ENCODE results near the gene LRRC36.
A peak's percentile ranks its signal among the peaks of the same experiment; 100 is the strongest.

Gene LRRC36

DNA sequence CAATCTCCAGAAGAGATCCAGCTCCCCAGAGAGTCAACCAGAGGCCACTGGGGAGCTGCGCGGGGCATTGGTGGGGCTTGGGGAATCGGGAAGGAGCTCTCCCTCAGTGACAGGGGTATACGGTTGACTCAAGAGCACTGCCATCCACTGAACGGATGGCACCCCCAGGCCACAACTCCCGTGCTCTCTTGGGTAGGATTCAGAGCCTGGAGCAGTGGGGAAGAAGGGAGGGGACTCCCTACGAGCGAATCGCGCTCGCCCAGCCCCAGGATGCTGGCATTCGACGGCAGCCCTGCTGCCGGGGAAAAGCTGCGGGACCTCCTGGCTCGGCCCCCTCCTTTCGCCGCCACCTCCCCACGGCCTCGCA, 67.2 kb downstream of the LRRC36 start:
- Histone ChIP-seq H3K27me3 (ENCODE audit: low read depth) (no peaks in the 10 kb centered on the region), H3K36me3 (replicated peaks) (no peaks in the 10 kb centered on the region), H3K4me1 (peaks cover 25% of the 10 kb centered on the region), H3K4me3 (peak overlapping the region; percentile 38), H3K9me3 (no peaks in the 10 kb centered on the region)
- no peak for DNase-seq (ENCODE audit: low spot score in 2 of 2)
- in situ Hi-C loops (cut with MboI; ENCODE audit: low sequenced_read_pairs) = no loop called here

DNA sequence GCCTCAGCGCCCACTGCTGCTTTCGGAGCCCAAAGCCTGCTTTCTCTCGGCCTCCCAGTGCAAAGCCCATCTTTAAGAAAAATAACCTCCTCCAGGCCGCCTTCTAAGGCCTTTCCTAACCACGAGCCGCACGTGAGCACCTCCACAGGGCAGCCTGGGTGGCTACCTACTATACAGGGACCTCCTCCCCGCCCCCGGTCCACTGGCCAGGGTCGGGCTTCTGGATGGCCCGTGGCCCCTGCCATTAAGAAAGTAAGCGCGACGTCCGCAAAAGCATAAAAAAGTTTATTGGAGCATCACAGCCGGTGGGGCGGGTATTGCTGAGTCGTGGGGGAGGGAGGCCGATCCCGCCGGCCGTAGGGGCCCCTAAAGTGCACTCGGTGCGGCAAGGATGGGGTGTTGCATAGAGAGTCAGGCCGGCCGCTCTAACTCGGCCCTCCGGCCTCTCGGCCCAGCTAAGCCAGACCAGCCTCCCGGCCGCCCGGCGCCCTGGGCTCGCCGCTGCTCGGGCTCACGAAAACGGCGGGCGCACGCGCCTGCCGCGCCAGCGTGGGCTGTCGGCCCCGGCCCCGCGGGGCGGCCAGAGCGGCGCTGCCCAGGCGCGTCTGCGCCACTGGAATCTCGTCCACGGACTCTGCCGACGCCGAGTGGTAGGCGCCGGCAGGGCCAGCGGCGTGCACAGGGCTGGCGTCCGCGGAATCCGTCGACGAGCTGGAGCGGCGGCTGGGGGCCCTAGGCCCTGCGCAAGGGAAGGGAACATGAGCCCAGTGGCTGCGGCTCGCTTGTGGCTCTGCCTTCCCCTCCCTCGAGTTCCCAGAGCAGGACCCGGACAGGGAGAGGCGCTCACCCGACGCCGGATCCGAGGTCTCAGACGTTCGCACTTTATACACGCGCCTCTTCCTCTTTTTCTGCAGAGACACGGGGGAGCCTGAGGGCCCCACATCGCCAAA, 67.8 kb downstream of the LRRC36 start:
- peaks cover 25% of the 10 kb centered on the region for H3K4me1 ChIP-seq
- no peaks in the 10 kb centered on the region for H3K9me3 ChIP-seq
- DNase-seq (ENCODE audit: low spot score in 2 of 2) = no peak
- in situ Hi-C loops (cut with MboI; ENCODE audit: low sequenced_read_pairs) = no loop called here
- H3K36me3 ChIP-seq (replicated peaks) = no peaks in the 10 kb centered on the region
- no peak overlapping the region; the same call in 1 of the 2 replicates for H3K4me3 ChIP-seq
- H3K27me3 ChIP-seq (ENCODE audit: low read depth) = no peaks in the 10 kb centered on the region

DNA sequence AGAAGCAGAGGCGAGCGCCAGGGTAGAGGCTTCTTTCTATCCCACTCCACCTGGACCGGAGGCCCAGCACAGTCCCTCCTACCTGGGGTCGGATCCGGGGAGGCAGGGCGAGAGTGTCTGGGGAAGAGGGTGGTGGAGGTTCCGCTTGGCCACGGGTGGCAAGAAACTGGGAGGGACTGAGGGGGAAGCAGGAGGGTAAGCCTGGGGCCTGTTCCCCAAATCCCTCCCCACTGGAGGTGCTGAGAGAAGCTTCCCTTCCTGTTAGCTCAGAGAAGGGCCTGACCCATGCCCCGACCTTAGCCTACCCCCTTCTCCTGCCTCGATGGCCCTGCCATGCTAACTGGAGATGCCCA, 68.5 kb downstream of the LRRC36 start:
- H3K9me3 ChIP-seq = no peaks in the 10 kb centered on the region
- in situ Hi-C loops (cut with MboI; ENCODE audit: low sequenced_read_pairs) = no loop called here
- peaks cover 25% of the 10 kb centered on the region for H3K4me1 ChIP-seq
- no peak overlapping the region for H3K4me3 ChIP-seq
- no peak for DNase-seq (ENCODE audit: low spot score in 2 of 2)
- H3K36me3 ChIP-seq (replicated peaks) = no peaks in the 10 kb centered on the region
- H3K27me3 ChIP-seq (ENCODE audit: low read depth) = no peaks in the 10 kb centered on the region

DNA sequence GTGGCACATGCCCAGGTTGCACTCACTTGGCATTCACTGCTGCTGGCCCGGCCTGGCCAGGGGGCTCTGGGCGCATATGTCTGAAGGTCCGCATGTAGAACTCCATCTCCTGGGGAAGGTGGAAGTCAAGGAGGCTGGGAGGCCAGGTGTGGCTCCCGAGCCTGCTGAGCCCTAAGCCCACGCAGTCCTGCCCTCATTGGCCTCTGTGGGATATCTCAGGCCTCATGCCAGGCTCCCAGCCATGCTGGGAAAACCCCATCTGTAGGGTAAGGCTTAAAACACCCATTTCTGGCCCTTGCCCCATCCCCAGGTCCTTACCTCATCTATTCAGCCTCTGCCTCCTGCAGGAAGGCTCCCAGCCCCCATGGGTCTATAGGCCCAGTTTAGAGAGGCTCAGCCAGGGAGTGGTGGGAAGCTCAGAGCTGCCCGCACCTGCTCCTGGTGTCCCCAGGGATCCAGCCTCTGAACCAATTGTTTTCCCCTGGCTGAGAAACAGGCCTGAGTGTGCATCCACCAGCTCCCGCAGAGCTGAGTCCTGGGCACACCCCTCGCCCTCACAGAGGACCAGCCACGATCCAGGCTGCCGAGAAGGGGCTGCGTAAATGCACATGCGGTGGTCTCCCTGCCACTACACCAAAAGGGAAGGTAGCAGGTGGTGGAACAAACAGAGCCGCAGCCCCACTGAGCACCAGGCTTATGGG, 69.0 kb downstream of the LRRC36 start:
- Histone ChIP-seq H3K36me3 (replicated peaks) (no peaks in the 10 kb centered on the region), H3K4me1 (peaks cover 25% of the 10 kb centered on the region), H3K4me3 (no peak overlapping the region), H3K27me3 (ENCODE audit: low read depth) (no peaks in the 10 kb centered on the region), H3K9me3 (no peaks in the 10 kb centered on the region)
- in situ Hi-C loops (cut with MboI; ENCODE audit: low sequenced_read_pairs) = no loop called here
- peak; percentile 23 to 74 for DNase-seq (ENCODE audit: low spot score in 2 of 2)

DNA sequence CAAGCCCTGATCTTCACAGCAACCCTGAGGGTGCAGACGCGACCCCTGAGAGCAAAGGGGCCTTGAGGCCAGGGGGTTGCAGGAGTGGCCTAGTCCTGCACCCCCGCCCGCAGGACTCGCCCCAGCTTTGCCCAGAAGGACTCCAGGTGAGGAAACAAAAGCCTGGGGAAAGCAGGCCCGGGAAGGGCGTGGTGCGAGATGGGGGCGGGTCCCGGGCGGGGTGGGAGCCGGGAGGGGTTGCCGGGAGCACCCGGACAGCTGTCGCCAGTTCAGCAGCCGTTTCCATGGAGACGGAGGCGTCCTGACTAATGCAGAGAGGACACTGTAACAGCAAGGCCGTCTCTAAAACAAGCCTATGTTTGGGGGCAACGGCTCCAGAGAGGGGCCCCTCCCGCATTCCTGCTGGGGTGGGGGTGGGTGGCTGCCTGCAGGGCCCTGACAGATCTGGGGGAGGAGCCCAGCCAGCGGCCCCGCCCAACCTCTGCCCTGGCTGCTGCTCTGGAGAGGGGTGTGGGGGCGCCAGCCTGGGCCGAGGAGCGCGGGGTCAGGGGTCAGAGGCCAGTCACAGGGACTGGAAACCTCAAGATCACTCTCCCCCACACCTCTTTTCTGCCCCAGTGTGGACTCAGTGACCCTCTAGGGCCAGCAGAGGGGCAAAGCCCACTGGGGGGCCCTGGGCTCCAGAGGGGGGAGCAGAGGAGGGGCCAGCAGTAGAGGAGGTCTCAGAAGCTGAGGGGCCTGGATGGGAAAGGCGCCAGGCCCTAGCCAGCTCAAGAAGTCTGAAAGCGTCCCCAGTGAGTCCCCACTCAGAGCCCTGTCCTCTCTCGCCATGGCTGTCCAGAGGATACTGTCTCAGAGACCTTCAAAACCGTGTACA, 69.8 kb downstream of the LRRC36 start:
- Histone ChIP-seq H3K9me3 (no peaks in the 10 kb centered on the region), H3K4me1 (peaks cover 25% of the 10 kb centered on the region), H3K36me3 (replicated peaks) (no peaks in the 10 kb centered on the region), H3K4me3 (no peak overlapping the region), H3K27me3 (ENCODE audit: low read depth) (no peaks in the 10 kb centered on the region)
- DNase-seq (ENCODE audit: low spot score in 2 of 2) = peak; percentile 86 to 96
- in situ Hi-C loops (cut with MboI; ENCODE audit: low sequenced_read_pairs) = no loop called here

DNA sequence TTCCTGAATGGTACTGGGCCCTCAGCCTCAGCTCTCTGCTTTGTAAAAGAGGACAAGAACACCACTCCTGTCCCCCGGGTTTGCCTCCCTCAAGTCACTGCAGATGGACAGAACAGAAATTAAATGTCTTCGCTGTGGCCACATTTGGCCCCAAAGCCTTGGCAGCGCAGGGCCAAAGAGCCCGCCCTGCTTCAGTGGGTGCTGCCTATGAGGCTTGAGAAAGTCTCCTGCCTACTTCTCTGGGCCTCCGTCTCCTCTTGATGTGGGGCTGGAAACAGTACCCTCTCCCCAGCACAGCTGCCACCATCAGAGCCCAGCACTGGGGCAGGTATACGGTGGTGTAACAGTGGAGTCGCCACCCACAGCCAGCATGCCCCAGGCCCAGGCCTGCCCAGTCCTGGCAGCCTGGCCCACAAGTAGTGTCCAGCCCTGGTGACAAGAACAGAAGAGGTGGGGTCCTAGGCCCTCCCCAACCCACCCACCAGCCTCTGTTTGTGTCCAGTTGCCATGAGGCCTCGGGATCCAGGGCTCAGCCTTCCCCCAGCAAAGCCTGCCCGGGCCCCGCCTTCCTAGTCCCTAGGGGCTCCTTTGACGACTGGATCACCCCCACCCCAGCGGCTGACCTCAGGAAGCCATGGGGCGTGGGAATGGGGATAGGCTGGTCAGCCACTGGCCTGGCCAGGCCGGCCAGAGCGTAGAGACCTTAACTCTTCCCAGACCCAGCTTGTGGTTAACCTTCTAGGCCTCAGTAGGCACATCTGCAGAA, 70.6 kb downstream of the LRRC36 start:
- H3K4me3 ChIP-seq = no peak overlapping the region
- H3K27me3 ChIP-seq (ENCODE audit: low read depth) = no peaks in the 10 kb centered on the region
- no peaks in the 10 kb centered on the region for H3K9me3 ChIP-seq
- no peak for DNase-seq (ENCODE audit: low spot score in 2 of 2)
- no peaks in the 10 kb centered on the region for H3K36me3 ChIP-seq (replicated peaks)
- H3K4me1 ChIP-seq = peaks cover 25% of the 10 kb centered on the region
- in situ Hi-C loops (cut with MboI; ENCODE audit: low sequenced_read_pairs) = no loop called here

DNA sequence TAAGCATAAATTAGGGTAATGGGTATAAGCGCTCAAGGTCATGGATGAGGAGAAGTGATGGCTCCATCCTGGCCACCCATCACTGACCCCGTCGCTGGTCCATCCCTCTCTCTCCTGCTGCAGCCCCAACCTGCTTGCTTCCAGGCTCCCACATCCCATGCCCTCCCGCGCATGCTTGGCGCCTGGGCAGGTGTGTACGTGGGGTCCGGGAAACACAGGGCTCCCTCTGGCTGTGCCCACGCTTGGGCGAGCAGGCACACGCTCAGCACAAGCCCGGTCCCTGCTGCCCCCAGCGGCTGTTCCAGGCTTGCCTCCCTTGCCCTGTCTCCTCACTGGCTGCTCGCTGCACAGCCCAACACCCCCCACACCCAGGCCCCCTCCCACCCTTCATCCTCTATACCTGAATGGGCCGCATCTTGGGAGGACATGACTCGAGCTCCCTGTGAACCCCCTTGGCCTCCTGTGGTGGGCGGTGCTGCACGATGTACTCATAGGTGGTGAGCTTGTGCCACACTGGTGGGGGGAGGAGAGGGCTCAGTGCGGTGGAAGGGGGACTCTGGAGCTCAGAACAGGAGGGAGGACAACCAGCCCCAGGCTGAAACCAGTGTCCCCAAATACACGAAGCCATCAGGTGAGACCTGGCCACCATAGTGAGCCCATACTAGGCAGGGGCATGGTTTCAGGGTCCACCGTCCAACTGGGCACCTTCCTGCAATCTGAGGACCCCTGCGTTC, 71.4 kb downstream of the LRRC36 start:
- no peaks in the 10 kb centered on the region for H3K36me3 ChIP-seq (replicated peaks)
- in situ Hi-C loops (cut with MboI; ENCODE audit: low sequenced_read_pairs) = no loop called here
- no peaks in the 10 kb centered on the region for H3K9me3 ChIP-seq
- peaks cover 22% of the 10 kb centered on the region for H3K4me1 ChIP-seq
- DNase-seq (ENCODE audit: low spot score in 2 of 2) = no peak
- no peaks in the 10 kb centered on the region for H3K27me3 ChIP-seq (ENCODE audit: low read depth)
- H3K4me3 ChIP-seq = no peak overlapping the region

DNA sequence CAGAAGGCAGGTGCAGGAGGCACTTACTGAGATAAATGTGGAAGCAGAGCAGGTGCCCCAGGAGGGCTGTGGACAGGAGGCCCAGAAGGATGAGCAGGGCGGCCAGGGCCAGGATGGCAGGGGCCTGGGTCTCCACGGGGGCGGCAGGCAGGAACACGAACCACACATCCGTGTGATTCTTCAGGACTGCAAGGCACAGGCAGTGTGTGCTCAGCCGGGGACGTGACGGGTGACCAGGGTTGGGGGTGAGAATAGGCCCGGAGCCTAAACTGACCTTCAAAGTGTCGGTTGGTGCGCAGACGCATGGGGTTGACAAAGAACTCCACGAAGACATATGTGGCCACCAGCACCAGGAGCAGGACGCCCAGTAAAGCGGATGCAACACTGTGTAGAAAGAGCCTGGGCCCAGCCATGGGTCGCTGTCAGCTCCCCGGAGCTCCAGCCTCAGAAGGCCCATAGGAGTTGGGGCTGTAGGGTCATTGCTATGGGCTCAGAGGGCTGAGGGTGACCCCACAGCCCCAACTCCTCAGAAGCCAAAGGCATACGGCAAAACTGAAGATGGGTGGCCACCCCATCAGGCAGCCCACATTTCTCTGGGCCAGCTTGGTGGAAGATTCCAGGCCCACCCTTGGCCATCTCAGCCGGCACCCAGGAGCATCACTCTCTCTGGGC, 72.1 kb downstream of the LRRC36 start:
- Histone ChIP-seq H3K4me3 (no peak overlapping the region), H3K27me3 (ENCODE audit: low read depth) (no peaks in the 10 kb centered on the region), H3K36me3 (replicated peaks) (no peaks in the 10 kb centered on the region), H3K9me3 (no peaks in the 10 kb centered on the region), H3K4me1 (peaks cover 18% of the 10 kb centered on the region)
- in situ Hi-C loops (cut with MboI; ENCODE audit: low sequenced_read_pairs) = no loop called here
- DNase-seq (ENCODE audit: low spot score in 2 of 2) = no peak

DNA sequence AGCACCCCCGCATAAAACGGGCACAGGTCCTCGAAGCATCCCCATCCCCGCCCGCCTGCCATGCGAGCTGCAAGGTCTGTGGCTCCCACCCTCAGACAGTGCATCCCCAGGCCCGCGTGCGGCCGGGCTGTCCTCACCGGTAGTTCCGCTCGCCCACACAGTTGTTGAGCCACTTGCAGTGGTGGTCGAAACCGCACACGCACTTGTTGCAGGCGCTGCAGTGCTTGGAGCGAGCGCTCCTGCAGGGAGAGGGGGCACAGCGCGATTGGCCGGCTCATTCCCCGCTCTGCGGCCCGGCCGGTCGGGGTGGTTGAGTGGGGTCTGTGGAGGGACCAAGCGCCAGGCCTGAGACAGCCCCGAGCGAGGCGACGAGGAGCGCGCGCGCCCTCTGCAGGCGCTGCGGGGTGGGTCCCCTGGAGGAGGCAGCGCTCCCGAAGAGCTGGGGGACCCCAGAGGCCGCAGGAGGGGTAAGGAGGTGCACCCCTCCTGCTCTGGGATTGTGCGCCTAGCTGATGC, 72.7 kb downstream of the LRRC36 start:
- Histone ChIP-seq H3K4me3 (no peak overlapping the region), H3K4me1 (peaks cover 15% of the 10 kb centered on the region), H3K9me3 (no peaks in the 10 kb centered on the region), H3K27me3 (ENCODE audit: low read depth) (no peaks in the 10 kb centered on the region), H3K36me3 (replicated peaks) (no peaks in the 10 kb centered on the region)
- peak in 1 of 2 experiments; percentile 69 for DNase-seq (ENCODE audit: low spot score in 2 of 2)
- in situ Hi-C loops (cut with MboI; ENCODE audit: low sequenced_read_pairs) = no loop called here

DNA sequence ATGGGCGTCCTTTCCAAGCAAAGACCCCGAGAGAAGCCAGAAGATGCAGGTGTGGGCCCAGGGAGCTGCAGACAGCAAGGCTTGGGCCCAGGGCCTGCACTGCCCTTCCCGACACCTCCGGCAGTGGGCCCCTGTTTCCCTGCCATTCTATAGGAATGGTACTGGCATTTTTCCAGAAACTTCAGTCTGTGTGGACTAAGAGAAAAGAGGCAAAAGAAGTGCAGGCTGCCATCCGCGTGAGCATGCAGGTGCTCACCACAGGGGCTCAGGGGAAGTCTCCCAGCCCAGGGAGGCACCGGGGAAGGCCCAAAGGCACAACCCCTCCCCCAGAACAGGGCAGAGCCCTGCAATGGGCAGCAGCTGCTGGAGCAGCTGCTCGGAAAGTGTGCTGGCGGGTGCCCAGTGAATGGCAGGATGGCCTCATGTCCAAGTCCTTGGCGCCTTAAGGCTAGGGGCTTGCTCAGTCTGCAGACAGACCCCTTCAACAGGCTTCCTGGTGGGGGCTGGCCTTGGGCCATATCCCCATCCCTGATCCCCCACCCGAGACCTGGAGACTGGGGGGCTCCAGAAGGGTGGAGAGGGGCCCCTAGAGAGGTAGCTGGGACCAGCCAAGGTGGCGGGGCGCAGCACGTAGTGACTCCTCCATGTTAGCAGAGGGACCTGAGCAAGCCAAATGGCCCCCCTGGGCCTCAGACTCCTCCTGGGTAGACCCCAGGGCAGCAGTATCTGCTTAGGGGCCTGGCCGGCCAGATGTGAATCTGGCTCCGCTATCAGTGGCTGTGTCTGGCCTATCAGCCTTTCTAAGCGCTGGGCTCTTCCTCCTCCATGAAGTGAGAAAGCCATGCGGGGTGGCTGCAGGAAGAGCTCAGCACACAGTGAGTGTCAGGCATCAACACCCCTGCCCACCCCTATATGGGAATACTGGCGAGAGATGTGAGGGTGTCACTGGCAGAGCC, 73.4 kb downstream of the LRRC36 start:
- in situ Hi-C loops (cut with MboI; ENCODE audit: low sequenced_read_pairs) = no loop called here
- H3K4me1 ChIP-seq = peaks cover 15% of the 10 kb centered on the region
- no peaks in the 10 kb centered on the region for H3K9me3 ChIP-seq
- H3K4me3 ChIP-seq = no peak overlapping the region
- no peak for DNase-seq (ENCODE audit: low spot score in 2 of 2)
- H3K36me3 ChIP-seq (replicated peaks) = no peaks in the 10 kb centered on the region
- H3K27me3 ChIP-seq (ENCODE audit: low read depth) = no peaks in the 10 kb centered on the region

DNA sequence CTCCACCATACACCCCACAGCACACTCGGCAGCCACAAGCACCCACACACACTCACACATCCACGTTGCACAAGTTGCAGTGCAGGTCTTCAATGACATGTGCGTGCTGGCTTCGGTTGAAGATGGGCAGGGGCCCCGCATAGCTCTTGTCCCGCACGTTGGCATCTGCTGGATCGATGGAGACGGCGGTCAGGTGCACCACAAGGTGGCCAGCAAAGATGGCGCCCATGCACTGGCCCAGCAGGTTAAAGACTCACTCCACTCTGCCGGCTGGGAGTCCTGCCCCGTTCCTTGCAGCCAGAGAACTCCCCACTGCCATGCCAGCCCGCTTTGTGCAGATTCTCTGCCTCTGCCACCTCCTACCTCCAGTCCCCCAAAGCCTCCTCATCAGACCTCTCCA, 74.3 kb downstream of the LRRC36 start:
- DNase-seq (ENCODE audit: low spot score in 2 of 2) = no peak
- Histone ChIP-seq H3K4me3 (no peak overlapping the region), H3K9me3 (no peaks in the 10 kb centered on the region), H3K27me3 (ENCODE audit: low read depth) (no peaks in the 10 kb centered on the region), H3K4me1 (peaks cover 10% of the 10 kb centered on the region), H3K36me3 (replicated peaks) (no peaks in the 10 kb centered on the region)
- in situ Hi-C loops (cut with MboI; ENCODE audit: low sequenced_read_pairs) = no loop called here
